MCF 10A (cell line): Measurements from ENCODE around the gene TMEM244. TPM values are rescaled to one million over a fixed set of nuclear protein-coding genes. Genes with fewer than 3 reads are reported as not detected.

Source experiments
- BruUV-seq: library from RNA; stranded (reverse); fragments of 400-500 nt; replicated peaks from 2 replicates; lab custom pipeline; 2021; lab: Mats Ljungman, UMichigan
- CTCF ChIA-PET: fragments of 300-600 bp; sonication (Branson Sonifier 250); formaldehyde crosslinking; extraction: SDS; loops from one replicate; lab custom pipeline; 2021; ENCODE audit warnings: antibody characterized with exemption, inconsistent platforms; lab: Yijun Ruan, JAX
- POLR2A ChIA-PET: fragments of 300-600, 350-650 bp; sonication (Branson Sonifier 250); formaldehyde crosslinking; extraction: SDS; loops from one replicate; lab custom pipeline; 2020; ENCODE audit warnings: antibody characterized with exemption, inconsistent platforms; lab: Yijun Ruan, JAX
- DNase-seq: peaks from one replicate; pipeline ENCODE4 v3.0.0-alpha.2; 2018; ENCODE audit not compliant: unreplicated experiment
- H3K27ac Mint-ChIP-seq: one replicate; pipeline ENCODE4 v1.8.0; 2022; ENCODE audit warnings: mild to moderate bottlenecking, low read depth, mixed read lengths; ENCODE audit not compliant: unreplicated experiment
- H3K27me3 Mint-ChIP-seq: one replicate; pipeline ENCODE4 v1.8.0; 2022; ENCODE audit warnings: mixed read lengths; ENCODE audit not compliant: insufficient read depth, unreplicated experiment
- H3K36me3 Mint-ChIP-seq: one replicate; pipeline ENCODE4 v1.8.0; 2022; ENCODE audit warnings: mild to moderate bottlenecking, moderate library complexity, mixed read lengths; ENCODE audit not compliant: insufficient read depth, unreplicated experiment
- H3K4me1 Mint-ChIP-seq: one replicate; pipeline ENCODE4 v1.8.0; 2022; ENCODE audit warnings: mixed read lengths; ENCODE audit not compliant: insufficient read depth, unreplicated experiment
- H3K4me3 Mint-ChIP-seq: one replicate; pipeline ENCODE4 v1.8.0; 2022; ENCODE audit warnings: mild to moderate bottlenecking, moderate library complexity, mixed read lengths; ENCODE audit not compliant: unreplicated experiment
- H3K9me3 Mint-ChIP-seq: one replicate; pipeline ENCODE4 v1.8.0; 2022; ENCODE audit warnings: mixed read lengths; ENCODE audit not compliant: unreplicated experiment
- CTCF ChIP-seq: fragments of 200-600 bp; IDR thresholded peaks from one replicate; pipeline ENCODE4 v1.8.0; 2022; ENCODE audit warnings: antibody characterized with exemption, mild to moderate bottlenecking; ENCODE audit not compliant: unreplicated experiment
- intact Hi-C: fragments of 100-400 bp; cut with micrococcal nuclease; formaldehyde crosslinking; loops from 2 replicates; pipeline ENCODE4 v1.14.1; 2022
- total RNA-seq: library from RNA; stranded (reverse); gene quantifications from 2 replicates; pipeline ENCODE4 v1.2.3, GENCODE V29; 2022

The TMEM244 gene
- total RNA-seq, 1 experiment from 2014 or later: not detected

DNA sequence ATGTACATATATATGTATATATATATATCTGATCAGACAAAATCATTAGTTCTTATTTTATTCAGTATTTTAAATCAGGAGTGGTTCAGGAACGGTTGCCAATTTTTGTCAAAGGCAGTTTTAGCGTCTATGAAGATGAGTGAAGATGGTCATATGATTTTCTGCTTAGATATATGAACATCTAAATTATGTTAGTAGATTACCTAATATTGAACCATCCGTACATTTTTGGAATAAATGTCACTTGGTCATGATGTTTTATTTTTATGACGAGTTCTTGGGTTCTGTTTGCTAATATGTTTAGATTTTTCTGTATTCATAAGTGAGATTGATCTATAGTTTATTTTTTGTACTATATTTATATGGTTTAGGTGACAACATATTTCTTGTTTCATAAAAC lies 3.3 kb downstream of the TMEM244 start:
- DNase-seq: no peak
- Mint-ChIP-seq H3K4me3 (no peak overlapping the region), H3K27me3 (no peaks in the 10 kb centered on the region), H3K27ac (no peak overlapping the region), H3K9me3 (no peaks in the 10 kb centered on the region), H3K4me1 (peaks cover 6% of the 10 kb centered on the region), H3K36me3 (peaks cover 1% of the 10 kb centered on the region)
- POLR2A ChIA-PET: no interaction called here
- no peak for TF ChIP-seq CTCF
- CTCF ChIA-PET: interaction anchor here (0.6 kb wide), 3 partner anchors 11 to 415 kb away, joined by 3 read pairs; no protein-coding TSS in a partner anchor
- intact Hi-C loops: no loop called here
- no TSS peak for BruUV-seq

DNA sequence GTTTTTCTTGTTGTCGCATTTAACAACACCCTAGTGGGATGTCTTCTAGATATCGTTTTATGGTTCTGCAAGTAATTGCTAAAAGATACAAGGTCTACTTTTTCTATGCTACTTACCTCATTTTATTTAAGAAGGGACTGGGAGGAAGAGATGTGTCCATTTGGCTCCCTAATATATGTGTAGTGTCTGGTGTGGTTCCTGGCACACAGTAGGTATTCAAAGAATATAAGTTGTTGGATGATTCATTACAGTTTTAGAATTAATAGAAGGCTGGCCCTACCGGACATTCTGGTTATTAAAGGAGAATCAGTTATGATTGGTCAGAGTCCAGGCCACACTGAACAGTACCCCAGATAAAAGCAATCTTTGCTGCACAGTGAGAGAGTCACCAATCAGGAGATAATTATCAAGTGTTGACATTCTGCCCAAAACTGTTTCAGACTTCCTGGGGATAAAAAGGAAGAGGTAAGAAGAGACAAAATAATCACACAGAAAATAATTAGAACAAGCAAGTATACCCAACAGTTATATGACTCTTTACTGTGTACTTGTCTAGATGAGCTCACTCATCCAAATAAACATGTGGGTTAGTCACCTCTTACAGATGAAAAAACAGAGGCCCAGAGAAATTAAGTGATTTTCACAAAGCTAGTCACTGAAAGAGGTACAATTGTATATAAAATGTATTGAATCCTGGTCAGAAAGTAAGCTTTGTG lies 7.0 kb downstream of the TMEM244 start:
- H3K4me1 Mint-ChIP-seq: peaks cover 23% of the 10 kb centered on the region
- BruUV-seq: no TSS peak

DNA sequence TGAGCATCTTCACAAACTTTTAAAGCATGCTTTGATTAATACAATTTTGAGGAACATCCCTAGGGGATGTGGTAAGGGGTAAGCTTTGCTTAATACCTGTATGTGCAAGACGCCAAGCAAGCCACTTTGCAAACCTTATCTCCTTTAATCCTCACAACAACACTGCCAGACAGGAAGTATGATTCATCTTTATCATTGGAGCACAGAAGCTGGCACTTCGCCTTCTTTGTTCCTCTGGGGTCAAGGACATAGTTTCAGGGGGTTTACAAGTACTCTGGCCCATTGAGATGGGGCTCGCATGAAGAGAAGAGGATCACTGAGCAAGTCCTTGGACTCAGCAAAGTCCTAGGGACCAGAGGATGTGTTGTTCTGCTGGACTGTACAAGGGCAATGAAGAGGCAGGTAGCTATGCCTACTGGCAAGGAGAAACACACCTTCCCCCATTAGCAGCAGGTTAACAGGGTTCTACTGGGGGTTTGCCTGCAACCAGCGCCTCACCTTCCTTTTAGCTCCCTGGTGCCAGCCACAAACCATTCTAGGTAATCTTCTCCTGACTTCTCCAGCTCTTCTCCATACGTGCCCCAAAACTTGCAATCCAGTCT lies 8.8 kb downstream of the TMEM244 start:
- H3K4me1 Mint-ChIP-seq: peaks cover 23% of the 10 kb centered on the region
- H3K4me3 Mint-ChIP-seq: no peak overlapping the region
- peak overlapping the region; percentile 3 for H3K27ac Mint-ChIP-seq
- intact Hi-C loops: no loop called here
- ChIA-PET CTCF (interaction anchor here (0.6 to 1.0 kb wide), 2 partner anchors 8 to 41 kb away, joined by 3 read pairs; no protein-coding TSS in a partner anchor), POLR2A (interaction anchor here (0.7 to 0.8 kb wide), 2 partner anchors 9 to 166 kb away, joined by 3 read pairs; no protein-coding TSS in a partner anchor)
- DNase-seq: no peak
- H3K27me3 Mint-ChIP-seq: no peaks in the 10 kb centered on the region
- BruUV-seq: no TSS peak
- no peak for TF ChIP-seq CTCF
- H3K9me3 Mint-ChIP-seq: peaks cover 14% of the 10 kb centered on the region
- H3K36me3 Mint-ChIP-seq: peaks cover 11% of the 10 kb centered on the region

More for the DNA sequence above, 7.0 kb downstream of the TMEM244 start:
- H3K9me3 Mint-ChIP-seq: peaks cover 14% of the 10 kb centered on the region
- intact Hi-C loops: no loop called here
- CTCF ChIA-PET: interaction anchor here (0.6 to 1.5 kb wide), 3 partner anchors 36 to 824 kb away, joined by 3 to 5 read pairs (median 3); no protein-coding TSS in a partner anchor
- POLR2A ChIA-PET: no interaction called here
- TF ChIP-seq CTCF: no peak
- H3K4me3 Mint-ChIP-seq: no peak overlapping the region
- no peaks in the 10 kb centered on the region for H3K27me3 Mint-ChIP-seq
- H3K27ac Mint-ChIP-seq: peak overlapping the region; percentile 59
- H3K36me3 Mint-ChIP-seq: peaks cover 11% of the 10 kb centered on the region
- peak; percentile 30 for DNase-seq

DNA sequence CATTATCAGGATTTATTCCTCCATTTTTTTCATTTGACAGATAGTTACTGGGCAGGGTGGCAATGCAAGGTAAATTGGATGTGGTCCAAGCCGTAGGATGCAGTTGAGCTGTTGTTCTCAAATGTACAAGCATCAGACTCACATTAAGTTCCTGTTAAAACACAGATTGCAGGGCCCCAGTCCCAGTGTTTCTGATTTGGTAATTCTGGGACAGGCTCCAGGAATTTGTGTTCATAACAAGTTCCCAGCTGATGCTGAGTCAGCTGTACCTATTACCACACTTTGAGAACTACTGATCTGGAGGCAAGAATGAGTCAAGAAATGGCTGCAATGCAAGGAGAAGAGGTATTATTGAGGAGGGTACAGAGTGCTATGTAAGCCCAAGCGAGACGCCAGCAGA lies 11.7 kb downstream of the TMEM244 start:
- TF ChIP-seq CTCF: no peak
- Mint-ChIP-seq H3K4me1 (peaks cover 25% of the 10 kb centered on the region), H3K36me3 (peaks cover 11% of the 10 kb centered on the region), H3K27me3 (no peaks in the 10 kb centered on the region), H3K9me3 (peaks cover 14% of the 10 kb centered on the region), H3K27ac (peak overlapping the region; percentile 70), H3K4me3 (no peak overlapping the region)
- DNase-seq: peak; percentile 98
- intact Hi-C loops: no loop called here
- no TSS peak for BruUV-seq
- POLR2A ChIA-PET: no interaction called here
- CTCF ChIA-PET: no interaction called here
